Smooth muscle cell (in vitro differentiated cells): Measurements from ENCODE around the gene EID1. TPM values are rescaled to one million over a fixed set of nuclear protein-coding genes. Genes with fewer than 3 reads are reported as not detected.

Experiments used
- DNase-seq: peaks from one replicate; lab custom pipeline; 2025; ENCODE audit not compliant: unreplicated experiment; lab: John Stamatoyannopoulos, UW
- H2AFZ ChIP-seq: fragments of 200-600 bp; sonication (generic); 2 replicates; pipeline ENCODE4 v1.6.0; 2016; ENCODE audit warnings: antibody characterized with exemption, low read depth, mild to moderate bottlenecking
- H3F3A ChIP-seq: fragments of 200-600 bp; sonication (generic); 2 replicates; pipeline ENCODE4 v1.6.0; 2017; ENCODE audit warnings: antibody characterized with exemption, low read depth
- H3K27ac ChIP-seq: fragments of 200-600 bp; sonication (generic); 2 replicates; pipeline ENCODE4 v1.5.1; 2016; ENCODE audit warnings: low read depth, mild to moderate bottlenecking
- H3K27me3 ChIP-seq: fragments of 200-600 bp; sonication (generic); 2 replicates; pipeline ENCODE4 v1.6.1; 2016; ENCODE audit warnings: low read depth, mild to moderate bottlenecking
- H3K36me3 ChIP-seq: fragments of 200-600 bp; sonication (generic); 2 replicates; pipeline ENCODE4 v1.5.1; 2016; ENCODE audit warnings: low read depth
- H3K4me1 ChIP-seq: fragments of 200-600 bp; sonication (generic); 2 replicates; pipeline ENCODE4 v1.5.1; 2016; ENCODE audit warnings: low read depth
- H3K4me2 ChIP-seq: fragments of 200-600 bp; sonication (generic); 2 replicates; pipeline ENCODE4 v1.6.0; 2016; ENCODE audit warnings: mild to moderate bottlenecking
- H3K4me3 ChIP-seq: fragments of 200-600 bp; sonication (generic); 2 replicates; pipeline ENCODE4 v1.5.1; 2016; ENCODE audit warnings: mild to moderate bottlenecking
- H3K79me2 ChIP-seq: fragments of 200-600 bp; sonication (generic); 2 replicates; pipeline ENCODE4 v1.6.0; 2016; ENCODE audit warnings: low read depth, mild to moderate bottlenecking
- H3K9ac ChIP-seq: fragments of 200-600 bp; sonication (generic); 2 replicates; pipeline ENCODE4 v1.6.0; 2016; ENCODE audit warnings: low read depth
- H3K9me3 ChIP-seq: fragments of 200-600 bp; sonication (generic); replicated peaks from 2 replicates; pipeline ENCODE4 v1.5.1; 2016; ENCODE audit warnings: low read depth
- H4K20me1 ChIP-seq: fragments of 200-600 bp; sonication (generic); 2 replicates; pipeline ENCODE4 v1.6.0; 2016; ENCODE audit warnings: low read depth
- CTCF ChIP-seq: fragments of 200-600 bp; sonication (generic); IDR thresholded peaks from 2 replicates; pipeline ENCODE4 v1.5.1; 2017; ENCODE audit warnings: borderline replicate concordance, mild to moderate bottlenecking, antibody characterized with exemption; ENCODE audit not compliant: insufficient read depth, poor library complexity, severe bottlenecking
- WGBS: methylation state at CpG from one replicate; pipeline ENCODE4 v1.1.7; 2016; ENCODE audit warnings: low lambda C conversion rate; 5-methylcytosine and 5-hydroxymethylcytosine counted together
- polyA plus RNA-seq: library from polyadenylated mRNA; unstranded; fragments of >200 nt; fragmentation: Nextera tagmentation; extraction: Ambion mirVana; gene quantifications from 2 replicates; pipeline ENCODE4 v1.2.1, GENCODE V29; 2016
- total RNA-seq: library from RNA; depleted of rRNA; stranded (reverse); fragments of >200 nt; gene quantifications from 2 replicates; pipeline ENCODE4 v1.2.3, GENCODE V29; 2014

The EID1 gene
- total and polyA plus RNA-seq, 2 experiments from 2014 or later: 216 to 316 TPM

- H3K4me2 ChIP-seq: no peak overlapping the region
- H3K4me3 ChIP-seq: no peak overlapping the region
- H2AFZ ChIP-seq: no peak overlapping the region
- TF ChIP-seq CTCF: no peak
- H3K36me3 ChIP-seq: no peaks in the 10 kb centered on the region
- H3K27ac ChIP-seq: no peak overlapping the region
- H4K20me1 ChIP-seq: no peaks in the 10 kb centered on the region
- H3K79me2 ChIP-seq: no peaks in the 10 kb centered on the region
- no peaks in the 10 kb centered on the region for H3K27me3 ChIP-seq
- H3F3A ChIP-seq: peaks cover 7% of the 10 kb centered on the region
- no peak overlapping the region for H3K9ac ChIP-seq
- no peaks in the 10 kb centered on the region for H3K9me3 ChIP-seq
- WGBS: 95% methylated on average over 1 of the region's 1 CpG
- DNase-seq: no peak
- H3K4me1 ChIP-seq: peaks cover 22% of the 10 kb centered on the region
Observed at GRCh38 chr15:48869966-48870365, 8.0 kb upstream of the EID1 start.

GRCh38 chr15:48871542-48871941 is 6.4 kb upstream of the EID1 start:
- Histone ChIP-seq H4K20me1 (no peaks in the 10 kb centered on the region), H3K9ac (no peak overlapping the region), H3F3A (peaks cover 7% of the 10 kb centered on the region), H3K4me2 (no peak overlapping the region), H3K79me2 (no peaks in the 10 kb centered on the region), H2AFZ (no peak overlapping the region), H3K27ac (no peak overlapping the region), H3K27me3 (no peaks in the 10 kb centered on the region), H3K9me3 (no peaks in the 10 kb centered on the region), H3K36me3 (no peaks in the 10 kb centered on the region), H3K4me3 (no peak overlapping the region), H3K4me1 (peaks cover 10% of the 10 kb centered on the region)
- TF ChIP-seq CTCF: no peak
- no peak for DNase-seq

GRCh38 chr15:48872632-48873031 is 5.3 kb upstream of the EID1 start:
- H3K9ac ChIP-seq: no peak overlapping the region
- no peaks in the 10 kb centered on the region for H3K9me3 ChIP-seq
- no peaks in the 10 kb centered on the region for H3K27me3 ChIP-seq
- no peak for TF ChIP-seq CTCF
- H3F3A ChIP-seq: peaks cover 6% of the 10 kb centered on the region
- 84% methylated on average over 2 of the region's 2 CpGs for WGBS
- H2AFZ ChIP-seq: no peak overlapping the region
- no peaks in the 10 kb centered on the region for H4K20me1 ChIP-seq
- DNase-seq: no peak
- no peak overlapping the region for H3K4me2 ChIP-seq
- no peak overlapping the region for H3K4me3 ChIP-seq
- H3K36me3 ChIP-seq: no peaks in the 10 kb centered on the region
- no peak overlapping the region for H3K27ac ChIP-seq
- peaks cover 8% of the 10 kb centered on the region for H3K4me1 ChIP-seq
- H3K79me2 ChIP-seq: no peaks in the 10 kb centered on the region

- Histone ChIP-seq H3K36me3 (no peaks in the 10 kb centered on the region), H3K4me3 (no peak overlapping the region), H3K9ac (no peak overlapping the region), H3K4me1 (peaks cover 13% of the 10 kb centered on the region), H3F3A (no peaks in the 10 kb centered on the region), H4K20me1 (peaks cover 12% of the 10 kb centered on the region), H2AFZ (no peak overlapping the region), H3K9me3 (no peaks in the 10 kb centered on the region), H3K27ac (no peak overlapping the region), H3K27me3 (no peaks in the 10 kb centered on the region), H3K4me2 (no peak overlapping the region), H3K79me2 (peaks cover 16% of the 10 kb centered on the region)
- WGBS: 87% methylated on average over 2 of the region's 2 CpGs
- no peak for DNase-seq
- TF ChIP-seq CTCF: no peak
Observed at GRCh38 chr15:48875241-48875960, 2.5 kb upstream of the EID1 start.
